NCI-H2171 treated with DMSO at 0.1 percent for 48 hours (cell line): ENCODE results near the gene NDUFS6.
A peak's percentile ranks its signal among the peaks of the same experiment; 100 is the strongest.
"Not testable (repeated sequence)": the region's sequence is repeated elsewhere in the genome, so short reads cannot be mapped to it uniquely, and the experiment has no call there.

Experiments
- DNase-seq: peaks from one replicate; lab custom pipeline; 2025; lab: John Stamatoyannopoulos, UW

The NDUFS6 gene

GRCh38 chr5:1782385-1783215 lies 18.6 kb upstream of the NDUFS6 start:
- peak; percentile 31 for DNase-seq

- DNase-seq, result peak; percentile 55
Observed at GRCh38 chr5:1783216-1783554, 18.0 kb upstream of the NDUFS6 start.

GRCh38 chr5:1784197-1785050 lies 16.8 kb upstream of the NDUFS6 start:
- DNase-seq, result no peak

- no peak for DNase-seq
Observed at GRCh38 chr5:1785062-1785461, 16.1 kb upstream of the NDUFS6 start.

DNA sequence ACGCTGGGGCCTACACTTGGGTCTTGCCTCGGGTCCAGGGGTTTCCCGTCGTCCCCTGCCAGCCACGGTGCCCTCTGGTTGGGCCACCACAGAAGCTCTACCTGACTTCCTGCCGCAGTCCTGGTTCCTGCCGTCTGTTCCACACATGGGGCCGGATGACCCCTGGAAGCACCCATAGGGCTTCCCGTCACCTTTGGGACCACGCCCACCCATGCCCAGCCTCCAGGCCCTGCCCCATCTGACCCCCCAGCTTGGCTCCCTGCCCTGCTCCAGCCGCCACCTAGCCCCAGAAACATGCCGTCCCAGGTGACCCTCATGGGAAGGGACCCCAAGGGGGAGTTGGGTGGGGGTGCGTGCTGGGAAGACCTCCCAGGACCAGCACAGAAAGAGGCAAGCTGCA lies 15.2 kb upstream of the NDUFS6 start:
- DNase-seq, result no peak

DNA sequence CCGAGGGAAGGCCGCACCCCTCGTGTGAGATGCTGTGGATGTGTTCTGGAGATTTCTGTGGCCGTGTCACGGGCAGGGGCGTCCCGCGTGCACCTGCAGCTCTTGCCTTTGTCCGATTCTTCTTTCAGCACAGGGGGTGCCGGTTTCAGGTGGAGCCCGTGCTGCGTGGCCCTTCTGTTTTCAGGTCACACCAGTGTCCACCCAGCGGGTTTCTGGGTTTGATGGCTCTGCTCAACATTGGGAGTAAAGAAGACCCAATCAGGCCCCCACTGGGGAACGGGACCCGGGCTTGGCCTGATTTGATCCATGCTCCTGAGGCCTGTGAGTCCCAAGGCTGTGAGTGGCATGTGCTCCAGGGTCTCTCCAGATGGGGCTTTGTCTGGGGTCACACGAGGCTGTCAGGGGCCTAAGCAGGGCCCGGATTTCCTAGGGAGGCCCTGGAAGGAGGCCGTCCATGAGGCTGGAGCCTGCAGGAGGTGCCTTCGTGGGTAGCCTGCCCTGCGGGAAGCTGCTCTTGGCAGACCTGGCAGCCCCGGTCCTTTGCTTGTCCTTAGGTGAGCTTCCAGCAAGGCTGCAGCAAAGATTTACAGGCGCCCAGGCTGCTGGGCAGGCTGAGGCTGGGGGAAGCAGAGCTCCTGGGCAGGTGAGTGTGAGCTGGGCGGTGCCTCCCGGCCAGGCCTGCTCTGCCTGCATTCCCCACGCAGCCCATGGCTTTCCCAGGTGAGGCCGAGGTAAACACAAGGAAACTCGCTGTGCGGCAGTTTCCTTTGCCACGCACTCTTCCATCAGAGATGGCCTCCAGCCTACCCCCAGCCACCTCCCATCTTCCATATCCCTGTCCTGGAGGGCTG lies 14.4 kb upstream of the NDUFS6 start:
- no peak for DNase-seq

DNA sequence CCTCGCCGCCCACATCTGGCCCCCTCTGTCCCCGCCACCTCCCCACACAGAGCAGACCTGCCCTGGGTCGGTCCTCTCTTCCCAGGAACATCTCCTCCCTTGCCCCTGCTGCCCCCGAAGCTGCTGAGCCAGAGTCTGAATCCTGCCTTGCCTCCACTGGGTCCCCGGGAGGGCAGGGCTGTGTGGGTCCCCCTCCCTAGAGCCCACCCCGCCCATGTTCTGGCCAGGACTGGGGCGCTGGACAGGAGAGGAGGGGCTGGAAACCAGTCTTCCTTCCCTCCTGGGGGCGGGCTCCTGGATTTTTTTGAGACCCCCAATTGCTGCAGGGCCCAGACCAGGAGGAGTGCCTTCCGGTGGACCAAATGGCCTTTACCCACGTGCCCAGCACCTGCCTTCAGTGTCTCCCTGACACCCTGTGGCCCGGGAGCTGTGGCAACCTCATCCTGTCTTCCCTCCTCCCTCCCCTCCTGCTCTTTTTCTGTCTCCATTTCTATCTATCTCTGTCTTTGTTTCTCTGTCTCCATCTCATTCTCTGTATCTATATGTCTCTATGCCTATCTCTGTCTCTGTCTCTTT lies 13.6 kb upstream of the NDUFS6 start:
- no peak for DNase-seq

DNA sequence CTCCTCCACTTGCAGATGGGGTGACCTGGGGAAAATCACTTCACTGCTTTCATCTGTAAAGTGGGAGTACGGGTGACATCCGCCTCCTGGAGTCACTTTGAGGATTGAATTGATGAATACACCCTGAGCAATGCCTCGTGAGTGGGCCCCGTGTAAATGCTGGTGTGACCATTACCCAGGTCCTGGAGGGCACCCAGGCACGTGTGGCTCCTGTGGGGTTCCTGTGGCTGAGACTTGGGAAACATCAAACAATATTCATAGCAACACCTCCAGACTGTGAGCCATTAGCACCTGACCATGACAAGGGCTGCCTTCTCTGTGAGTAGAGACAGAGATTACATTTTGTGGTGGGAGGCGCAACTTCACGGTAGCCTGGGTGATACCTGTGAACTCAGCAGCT lies 13.0 kb upstream of the NDUFS6 start:
- DNase-seq, result no peak

DNA sequence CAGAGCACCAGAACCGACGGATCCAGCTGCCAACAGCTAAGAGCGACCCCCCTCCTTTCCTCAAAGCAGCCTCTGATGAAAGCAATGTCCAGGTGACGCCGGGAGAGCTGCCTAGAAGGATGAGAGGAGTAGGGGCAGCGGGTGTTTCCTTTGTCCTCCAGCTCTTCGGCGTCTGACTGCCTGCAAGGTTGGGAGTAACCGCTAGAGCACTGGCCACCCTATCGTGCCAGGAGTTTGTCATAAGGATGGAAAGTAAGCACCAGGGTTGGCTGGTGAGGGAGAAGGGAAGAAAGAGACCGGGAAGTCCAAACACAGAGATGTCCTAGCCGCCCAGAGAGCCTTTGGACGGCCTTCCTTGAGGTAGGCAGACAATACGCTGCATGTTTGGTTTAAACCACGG lies 12.4 kb upstream of the NDUFS6 start:
- no peak for DNase-seq

DNA sequence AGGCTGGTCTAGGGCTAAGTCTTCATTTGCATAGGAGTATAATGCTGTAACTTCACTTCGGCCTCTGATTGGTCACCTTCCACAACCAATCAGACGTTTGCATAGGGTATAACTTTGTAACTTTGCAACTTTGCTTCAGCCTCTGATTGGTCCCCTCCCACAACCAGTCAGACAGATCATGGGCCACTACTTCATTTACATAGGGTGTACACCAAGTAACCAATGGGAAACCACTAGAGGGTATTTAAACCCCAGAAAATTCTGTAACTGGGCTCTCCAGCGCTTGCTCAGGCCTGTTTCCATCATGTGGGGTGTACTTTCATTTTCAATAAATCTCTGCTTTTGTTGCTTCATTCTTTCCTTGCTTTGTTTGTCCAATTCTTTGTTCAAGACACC lies 11.8 kb upstream of the NDUFS6 start:
- DNase-seq, result not testable (repeated sequence)

DNA sequence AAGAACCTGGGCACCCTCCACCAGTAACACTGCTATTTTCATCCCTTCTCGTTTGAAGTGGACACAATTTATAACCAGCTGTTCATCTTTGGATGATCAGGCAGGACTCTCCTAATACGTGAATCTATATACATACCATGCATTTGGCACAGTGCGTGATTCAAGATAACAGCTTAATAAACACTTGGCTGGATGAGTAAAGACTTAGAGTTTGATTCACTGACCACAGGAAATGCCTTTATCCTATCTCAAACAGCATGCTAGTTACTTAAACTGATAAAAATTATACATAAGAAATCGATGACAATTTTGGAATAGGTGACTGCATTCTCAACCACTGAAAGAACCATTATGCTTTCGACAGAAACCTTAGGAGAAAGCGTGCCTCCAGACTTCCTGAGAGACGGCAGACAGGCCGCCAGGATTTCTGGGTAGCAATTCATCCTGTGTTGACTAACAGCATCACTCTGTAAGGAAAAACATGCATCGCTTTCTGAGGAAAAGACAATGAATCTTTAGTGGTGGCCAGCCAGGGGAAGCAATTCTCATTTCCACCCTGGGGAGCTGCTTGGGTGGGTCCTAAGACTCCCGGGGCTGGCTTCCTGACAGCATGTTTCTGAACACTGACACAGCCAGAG lies 11.3 kb upstream of the NDUFS6 start:
- no peak for DNase-seq

GRCh38 chr5:1791176-1791575 lies 10.0 kb upstream of the NDUFS6 start:
- DNase-seq, result no peak

DNA sequence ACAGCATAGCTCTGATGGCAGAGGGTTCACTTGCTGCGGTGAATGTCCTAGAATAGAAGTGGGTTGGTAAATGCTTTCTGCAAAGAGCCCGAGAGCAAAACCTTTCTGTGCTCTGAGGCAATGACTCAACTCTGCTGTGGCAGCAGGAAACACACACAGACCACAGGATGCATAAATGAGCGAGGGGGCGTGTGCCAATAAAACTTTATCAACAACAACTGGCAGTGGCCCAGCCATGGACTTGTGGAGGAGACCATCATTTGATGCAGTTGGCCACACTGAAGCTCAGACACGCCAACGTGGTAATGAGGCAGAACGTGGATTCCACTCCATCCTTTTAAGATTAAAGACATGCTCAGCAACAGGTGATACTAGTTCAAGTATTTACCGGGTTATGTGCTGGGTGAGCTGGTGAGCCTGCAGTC lies 8.4 kb upstream of the NDUFS6 start:
- no peak for DNase-seq

GRCh38 chr5:1793301-1793740 lies 7.9 kb upstream of the NDUFS6 start:
- no peak for DNase-seq

DNA sequence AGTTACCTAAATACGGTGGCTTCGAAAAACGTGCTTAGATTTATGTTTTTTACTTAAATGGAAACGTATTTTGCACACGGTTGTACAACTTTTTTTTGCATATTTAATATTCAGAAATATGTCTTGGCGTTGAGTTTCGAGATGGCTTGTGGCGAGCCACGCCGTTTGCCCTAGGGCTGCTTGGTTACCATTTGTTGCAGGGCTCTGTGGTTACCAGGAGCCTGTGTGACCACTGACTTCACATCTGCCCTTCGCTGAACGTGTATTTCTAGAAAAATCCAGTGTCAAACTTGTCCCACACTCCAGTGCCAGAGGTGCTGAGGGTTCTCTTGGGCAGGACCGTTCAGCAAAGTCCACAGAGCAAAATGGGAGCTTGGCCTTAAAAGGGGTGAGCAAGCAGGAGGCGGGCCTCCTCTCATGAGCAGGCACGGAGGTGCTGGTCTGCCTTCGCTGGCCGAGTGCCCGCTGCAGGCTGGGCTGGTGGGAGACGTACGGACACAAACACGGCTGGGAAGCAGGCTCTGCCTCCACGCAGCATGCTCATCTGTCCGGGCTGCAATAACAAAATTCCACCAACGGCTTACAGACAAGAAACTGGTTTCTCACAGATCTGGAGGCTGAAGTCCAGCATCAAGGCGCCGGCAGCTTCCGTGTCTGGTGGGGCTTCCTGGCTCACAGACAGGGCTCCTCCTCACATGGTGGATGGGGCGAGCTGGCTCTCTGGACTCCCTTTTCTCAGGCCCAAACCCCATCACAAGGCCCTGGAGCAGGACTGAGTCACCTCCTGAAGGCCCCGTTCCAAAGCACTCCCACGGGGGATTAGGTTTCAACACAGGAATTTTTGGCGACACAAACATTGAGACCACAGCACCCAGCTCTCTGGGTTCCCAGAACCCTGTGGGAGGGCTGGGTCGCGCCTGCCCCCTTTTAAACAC lies 7.0 kb upstream of the NDUFS6 start:
- no peak for DNase-seq

DNA sequence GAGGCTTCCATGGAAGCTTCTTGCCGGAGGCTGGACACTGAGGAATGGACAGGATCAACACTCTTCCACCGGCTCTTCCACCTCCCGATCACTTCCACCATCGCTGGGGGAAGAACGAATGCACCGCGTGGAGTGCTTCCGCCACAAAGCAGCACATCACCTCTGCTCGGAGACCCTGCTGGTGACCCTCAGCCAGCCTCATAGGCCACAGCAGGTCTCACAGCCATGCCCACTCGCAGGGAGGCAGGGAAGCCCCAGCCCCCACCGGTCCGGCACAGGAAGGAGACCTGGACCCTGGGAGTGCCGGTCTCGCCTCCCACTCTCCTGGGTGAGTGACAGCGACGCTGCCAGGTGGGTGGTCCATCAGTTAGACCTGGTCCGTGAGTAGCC lies 6.3 kb upstream of the NDUFS6 start:
- DNase-seq, result no peak

GRCh38 chr5:1795506-1795905 lies 5.7 kb upstream of the NDUFS6 start:
- no peak for DNase-seq

- DNase-seq, result no peak
Observed at GRCh38 chr5:1795931-1796330, 5.3 kb upstream of the NDUFS6 start.

- DNase-seq, result no peak
Observed at GRCh38 chr5:1796371-1797102, 4.7 kb upstream of the NDUFS6 start.
